IMR-90 (cell line): ENCODE results near the gene IL15RA. TPM values are rescaled to one million over a fixed set of nuclear protein-coding genes. Genes with fewer than 3 reads are reported as not detected.

Experiments used
- ATAC-seq: fragments of 200-7000 bp; cut with Tn5 transposase; 2 replicates; pipeline ENCODE4 v1.9.1; 2020; ENCODE audit warnings: low read depth, mild to moderate bottlenecking, moderate library complexity
- BruUV-seq: library from RNA; stranded (reverse); fragments of 400-500 nt; replicated peaks from 2 replicates; lab custom pipeline; 2021; lab: Mats Ljungman, UMichigan
- CTCF ChIA-PET: fragments of 300-600 bp; formaldehyde crosslinking; extraction: SDS; loops from one replicate; lab custom pipeline; 2021; ENCODE audit warnings: antibody characterized with exemption; lab: Yijun Ruan, JAX
- POLR2A ChIA-PET: fragments of 300-600 bp; sonication (Branson Sonifier 250); formaldehyde crosslinking; loops from one replicate; lab custom pipeline; 2022; ENCODE audit warnings: antibody characterized with exemption; ENCODE audit not compliant: unreplicated experiment; lab: Charles Lee
- DNase-seq: peaks from one replicate; pipeline ENCODE4 v3.0.0; 2013
- H2AFZ ChIP-seq: replicated peaks from 2 replicates; pipeline ENCODE3; 2013; ENCODE audit warnings: low read length, mild to moderate bottlenecking; ENCODE audit not compliant: poor library complexity
- H2AK5ac ChIP-seq: 2 replicates; pipeline ENCODE4 v1.6.1; 2013; ENCODE audit warnings: low read depth, low read length, inconsistent platforms
- H2AK9ac ChIP-seq: replicated peaks from 2 replicates; pipeline ENCODE3; 2013; ENCODE audit warnings: mild to moderate bottlenecking, low read depth, low read length, moderate library complexity; ENCODE audit not compliant: poor library complexity
- H2BK120ac ChIP-seq: 2 replicates; pipeline ENCODE4 v1.6.1; 2013; ENCODE audit warnings: low read depth, low read length, inconsistent platforms
- H2BK15ac ChIP-seq: 3 replicates; pipeline ENCODE4 v1.6.1; 2013; ENCODE audit warnings: low read depth, low read length, inconsistent platforms
- H2BK20ac ChIP-seq: 2 replicates; pipeline ENCODE4 v1.6.1; 2013; ENCODE audit warnings: low read depth, mild to moderate bottlenecking, inconsistent platforms, low read length, moderate library complexity
- H2BK5ac ChIP-seq: 2 replicates; pipeline ENCODE4 v1.6.1; 2013; ENCODE audit warnings: mild to moderate bottlenecking, low read depth, low read length, inconsistent platforms; ENCODE audit not compliant: poor library complexity, severe bottlenecking
- H3K14ac ChIP-seq: replicated peaks from 2 replicates; pipeline ENCODE4 v1.6.1; 2013; ENCODE audit warnings: low read depth, low read length, inconsistent platforms
- H3K18ac ChIP-seq: 2 replicates; pipeline ENCODE4 v1.6.1; 2013; ENCODE audit warnings: low read depth, low read length, control low read depth
- H3K23ac ChIP-seq: 2 replicates; pipeline ENCODE4 v1.6.1; 2013; ENCODE audit warnings: low read depth, low read length, inconsistent platforms
- H3K27ac ChIP-seq: 2 replicates; pipeline ENCODE4 v1.5.1; 2013; ENCODE audit warnings: mild to moderate bottlenecking, control low read depth, low read length; ENCODE audit not compliant: insufficient read depth
- H3K27me3 ChIP-seq: 2 replicates; pipeline ENCODE4 v1.6.1; 2013; ENCODE audit warnings: low read length; ENCODE audit not compliant: control insufficient read depth, insufficient read depth
- H3K36me3 ChIP-seq: 2 replicates; pipeline ENCODE4 v1.6.1; 2013; ENCODE audit warnings: low read length, mixed read lengths; ENCODE audit not compliant: control insufficient read depth, insufficient read depth
- H3K4ac ChIP-seq: 2 replicates; pipeline ENCODE4 v1.6.1; 2013; ENCODE audit warnings: low read depth, low read length, inconsistent platforms
- H3K4me1 ChIP-seq: 2 replicates; pipeline ENCODE4 v1.6.1; 2013; ENCODE audit warnings: low read length, mixed read lengths; ENCODE audit not compliant: control insufficient read depth, insufficient read depth
- H3K4me2 ChIP-seq: 2 replicates; pipeline ENCODE4 v1.6.1; 2013; ENCODE audit warnings: low read depth, mild to moderate bottlenecking, control low read depth, low read length, moderate library complexity
- H3K4me3 ChIP-seq: 2 replicates; pipeline ENCODE4 v1.5.1; 2013; ENCODE audit warnings: low read depth, mild to moderate bottlenecking, control low read depth, low read length, moderate library complexity; ENCODE audit not compliant: insufficient read depth
- H3K56ac ChIP-seq: 2 replicates; pipeline ENCODE4 v1.6.1; 2013; ENCODE audit warnings: low read length, inconsistent platforms; ENCODE audit not compliant: insufficient read depth; ENCODE audit errors: extremely low read depth
- H3K79me1 ChIP-seq, 2 experiments: 2 replicates each; pipeline ENCODE4 v1.6.1; 2013; ENCODE audit warnings: low read length in 2 of 2, inconsistent platforms in 1 of 2, low read depth in 1 of 2
- H3K9ac ChIP-seq: 2 replicates; pipeline ENCODE4 v1.6.1; 2013; ENCODE audit warnings: low read depth, low read length, control low read depth
- H3K9me1 ChIP-seq: 2 replicates; pipeline ENCODE4 v1.6.1; 2013; ENCODE audit warnings: low read length, inconsistent platforms; ENCODE audit not compliant: insufficient read depth
- H3K9me3 ChIP-seq: 2 replicates; pipeline ENCODE4 v1.6.1; 2013; ENCODE audit warnings: low read length; ENCODE audit not compliant: control insufficient read depth, insufficient read depth
- H4K20me1 ChIP-seq: 2 replicates; pipeline ENCODE4 v1.6.1; 2013; ENCODE audit warnings: low read length, inconsistent platforms; ENCODE audit not compliant: insufficient read depth
- H4K5ac ChIP-seq: 2 replicates; pipeline ENCODE4 v1.6.1; 2013; ENCODE audit warnings: mild to moderate bottlenecking, low read depth, low read length, control low read depth
- H4K8ac ChIP-seq, 2 experiments: 2 replicates each; pipeline ENCODE4 v1.6.1; 2013; ENCODE audit warnings: low read depth in 2 of 2, low read length in 2 of 2, control low read depth in 1 of 2, inconsistent platforms in 1 of 2
- H4K91ac ChIP-seq: 2 replicates; pipeline ENCODE4 v1.6.1; 2013; ENCODE audit warnings: low read depth, low read length, inconsistent platforms; ENCODE audit not compliant: insufficient read depth
- FOS ChIP-seq: fragments of 150-350 bp; IDR thresholded peaks from 2 replicates; pipeline ENCODE4 v1.6.1; 2016; ENCODE audit warnings: low read depth, low read length
- RAD21 ChIP-seq: IDR thresholded peaks from 2 replicates; pipeline ENCODE4 v1.6.1; 2012; ENCODE audit warnings: low read length, improper control_type of control experiment
- RCOR1 ChIP-seq: IDR thresholded peaks from 2 replicates; pipeline ENCODE4 v1.6.1; 2012; ENCODE audit warnings: mild to moderate bottlenecking, low read length, improper control_type of control experiment; ENCODE audit not compliant: insufficient replicate concordance
- RFX5 ChIP-seq: IDR thresholded peaks from 2 replicates; pipeline ENCODE4 v1.8.0; 2012; ENCODE audit warnings: low read depth, mild to moderate bottlenecking, low read length, moderate library complexity
- WGBS, 2 experiments: methylation state at CpG; one replicate each; pipeline versions ENCODE4 v1.1.5 to v1.1.7; 2013; ENCODE audit warnings: missing lambda C conversion rate in 2 of 2; ENCODE audit not compliant: insufficient read length in 1 of 2; ENCODE audit errors: extremely low coverage in 2 of 2; 5-methylcytosine and 5-hydroxymethylcytosine counted together
- dilution Hi-C: fragments of 300-500 bp; cut with HindIII; formaldehyde crosslinking; loops from one replicate; pipeline ENCODE4 v1.14.3; 2018; ENCODE audit warnings: low sequenced_read_pairs; ENCODE audit not compliant: unreplicated experiment
- in situ Hi-C: fragments of 300-500 bp; cut with MboI; formaldehyde crosslinking; loops from 3 replicates; pipeline ENCODE4 v1.14.3; 2019; ENCODE audit warnings: low sequenced_read_pairs, inconsistent platforms, mixed read lengths
- intact Hi-C: fragments of 100-400 bp; cut with micrococcal nuclease; formaldehyde crosslinking; loops from 2 replicates; pipeline ENCODE4 v1.10.0; 2022
- polyA plus RNA-seq, 3 experiments: library from polyadenylated mRNA; depleted of rRNA; stranded (reverse); fragments of >200 nt; gene quantifications; 2 replicates each; pipeline ENCODE4 v1.2.3, GENCODE V29; 2012; ENCODE audit warnings: low replicate concordance in 1 of 3
- total RNA-seq: library from RNA; depleted of rRNA; stranded (reverse); fragments of >200 nt; gene quantifications from 2 replicates; pipeline ENCODE4 v1.2.3, GENCODE V29; 2012
- TF ChIP-seq, protein P1 (sequence below): fragments of 150-350 bp; IDR thresholded peaks from 2 replicates; pipeline ENCODE4 v1.6.1; 2017; ENCODE audit warnings: mild to moderate bottlenecking, antibody characterized with exemption, low read length, low read depth

IL15RA gene
- total and polyA plus RNA-seq, 2 of the 4 experiments (the other 2 are of a cell fraction), result 2.0 to 7.6 TPM

- Histone ChIP-seq H2AK5ac (no peak overlapping the region), H2BK20ac (no peak overlapping the region), H3K27ac (no peak overlapping the region), H3K56ac (no peak overlapping the region), H2BK120ac (no peak overlapping the region), H2AK9ac (no peak overlapping the region), H2BK5ac (no peak overlapping the region), H3K9me1 (peaks cover 29% of the 10 kb centered on the region), H3K9ac (no peak overlapping the region), H4K91ac (no peak overlapping the region), H4K20me1 (no peaks in the 10 kb centered on the region), H4K8ac (no peak overlapping the region), H3K4me3 (no peak overlapping the region), H3K4ac (no peak overlapping the region), H3K23ac (no peak overlapping the region), H4K5ac (no peak overlapping the region), H3K14ac (no peak overlapping the region), H3K18ac (no peak overlapping the region), H3K36me3 (peaks cover 6% of the 10 kb centered on the region; the same call in 1 of the 2 replicates), H3K4me2 (no peak overlapping the region), H3K4me1 (peaks cover 14% of the 10 kb centered on the region), H3K27me3 (no peaks in the 10 kb centered on the region), H3K79me1 (peaks cover 3 to 45% of the 10 kb centered on the region in 2 experiments; a peak in 2 of 4 replicates), H3K9me3 (no peaks in the 10 kb centered on the region), H2BK15ac (no peak overlapping the region), H2AFZ (no peak overlapping the region)
- in situ Hi-C loops, result no loop called here
- no TSS peak for BruUV-seq
- dilution Hi-C loops, result no loop called here
- DNase-seq, result no peak
- intact Hi-C loops, result no loop called here
- POLR2A ChIA-PET, result no interaction called here
- CTCF ChIA-PET, result no interaction called here
- no CpG with 5 or more reads among the region's 10 CpGs for WGBS, 2 experiments
- TF ChIP-seq, protein P1, sequence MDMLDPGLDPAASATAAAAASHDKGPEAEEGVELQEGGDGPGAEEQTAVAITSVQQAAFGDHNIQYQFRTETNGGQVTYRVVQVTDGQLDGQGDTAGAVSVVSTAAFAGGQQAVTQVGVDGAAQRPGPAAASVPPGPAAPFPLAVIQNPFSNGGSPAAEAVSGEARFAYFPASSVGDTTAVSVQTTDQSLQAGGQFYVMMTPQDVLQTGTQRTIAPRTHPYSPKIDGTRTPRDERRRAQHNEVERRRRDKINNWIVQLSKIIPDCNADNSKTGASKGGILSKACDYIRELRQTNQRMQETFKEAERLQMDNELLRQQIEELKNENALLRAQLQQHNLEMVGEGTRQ, result no peak
- TF ChIP-seq RFX5 (no peak), RAD21 (no peak), RCOR1 (no peak), FOS (no peak)
- no peak for ATAC-seq
These were observed 13.8 kb downstream of the IL15RA start for GRCh38 chr10:5963591-5963990.
